ENCODE results near the gene POMGNT1.

DNA sequence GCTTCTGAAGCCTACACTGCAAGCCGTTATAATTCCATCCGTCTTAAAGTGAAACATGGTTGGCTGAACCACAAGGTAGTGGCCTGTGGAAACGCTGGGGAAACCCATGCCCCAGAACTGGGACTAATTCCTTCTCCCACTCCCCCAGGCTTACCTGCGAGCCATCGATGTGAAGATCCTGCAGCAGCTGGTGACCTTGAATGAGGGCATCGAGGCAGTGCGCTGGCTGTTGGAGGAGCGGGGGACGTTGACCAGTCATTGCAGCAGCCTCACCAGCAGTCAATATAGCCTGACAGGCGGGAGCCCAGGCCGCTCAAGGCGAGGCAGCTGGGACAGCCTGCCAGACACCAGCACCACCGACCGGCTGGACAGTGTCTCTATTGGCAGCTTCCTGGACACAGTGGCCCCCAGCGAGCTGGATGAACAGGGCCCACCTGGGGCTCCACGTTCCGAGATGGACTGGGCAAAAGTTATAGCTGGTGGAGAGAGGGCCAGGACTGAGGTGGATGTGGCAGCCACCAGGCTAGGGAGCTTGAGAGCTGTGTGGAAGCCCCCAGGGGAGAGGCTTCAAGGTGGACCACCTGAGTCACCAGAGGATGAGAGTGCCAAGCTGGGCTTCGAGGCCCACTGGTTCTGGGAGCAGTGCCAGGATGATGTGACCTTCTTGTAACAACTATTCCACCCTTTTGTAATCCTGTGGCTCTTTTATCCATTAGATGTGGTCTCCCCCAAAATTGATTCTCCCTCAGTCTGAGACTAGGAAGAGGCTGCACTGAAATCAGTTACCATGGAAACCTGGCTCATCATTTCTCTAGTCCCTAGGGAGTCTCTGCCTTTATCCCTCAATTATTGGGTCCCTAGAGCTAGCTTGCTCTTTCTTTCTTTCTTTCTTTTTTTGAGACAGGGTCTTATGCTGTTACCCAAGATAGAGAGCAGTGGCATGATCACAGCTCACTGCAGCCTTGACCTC lies 21.6 kb upstream of the POMGNT1 start:
- TF ChIP-seq RAD21 (conservative IDR thresholded peaks at IDR 0.05 in 1 of 2, IDR thresholded peaks at IDR 0.05 in 1 of 2) = no peak
- TF ChIP-seq, protein P1, sequence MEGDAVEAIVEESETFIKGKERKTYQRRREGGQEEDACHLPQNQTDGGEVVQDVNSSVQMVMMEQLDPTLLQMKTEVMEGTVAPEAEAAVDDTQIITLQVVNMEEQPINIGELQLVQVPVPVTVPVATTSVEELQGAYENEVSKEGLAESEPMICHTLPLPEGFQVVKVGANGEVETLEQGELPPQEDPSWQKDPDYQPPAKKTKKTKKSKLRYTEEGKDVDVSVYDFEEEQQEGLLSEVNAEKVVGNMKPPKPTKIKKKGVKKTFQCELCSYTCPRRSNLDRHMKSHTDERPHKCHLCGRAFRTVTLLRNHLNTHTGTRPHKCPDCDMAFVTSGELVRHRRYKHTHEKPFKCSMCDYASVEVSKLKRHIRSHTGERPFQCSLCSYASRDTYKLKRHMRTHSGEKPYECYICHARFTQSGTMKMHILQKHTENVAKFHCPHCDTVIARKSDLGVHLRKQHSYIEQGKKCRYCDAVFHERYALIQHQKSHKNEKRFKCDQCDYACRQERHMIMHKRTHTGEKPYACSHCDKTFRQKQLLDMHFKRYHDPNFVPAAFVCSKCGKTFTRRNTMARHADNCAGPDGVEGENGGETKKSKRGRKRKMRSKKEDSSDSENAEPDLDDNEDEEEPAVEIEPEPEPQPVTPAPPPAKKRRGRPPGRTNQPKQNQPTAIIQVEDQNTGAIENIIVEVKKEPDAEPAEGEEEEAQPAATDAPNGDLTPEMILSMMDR (IDR thresholded peaks at IDR 0.05) = no peak
- TF ChIP-seq BHLHE40 (IDR thresholded peaks at IDR 0.05; ENCODE audit: low read depth, low read length) = no peak
